IPS-18c (cell line): ENCODE measurements around the gene SEC24D.

Source experiments
- H3K4me3 ChIP-seq: 2 replicates; pipeline ENCODE4 v1.7.0; 2013; ENCODE audit warnings: low read depth, mild to moderate bottlenecking, low read length, moderate library complexity; ENCODE audit not compliant: insufficient read depth
- H3K9me3 ChIP-seq: one replicate; pipeline ENCODE4 v1.6.1; 2013; ENCODE audit warnings: mild to moderate bottlenecking, low read length, moderate library complexity; ENCODE audit not compliant: control insufficient read depth, insufficient read depth

The SEC24D gene

GRCh38 chr4:118848901-118849300 is 13.0 kb upstream of the SEC24D start:
- no peaks in the 10 kb centered on the region for H3K9me3 ChIP-seq
- no peak overlapping the region for H3K4me3 ChIP-seq

GRCh38 chr4:118848242-118848641 is 12.3 kb upstream of the SEC24D start:
- Histone ChIP-seq H3K4me3 (no peak overlapping the region), H3K9me3 (no peaks in the 10 kb centered on the region)

GRCh38 chr4:118846979-118847378 is 11.1 kb upstream of the SEC24D start:
- H3K9me3 ChIP-seq: no peaks in the 10 kb centered on the region
- no peak overlapping the region for H3K4me3 ChIP-seq

- H3K4me3 ChIP-seq: no peak overlapping the region
- H3K9me3 ChIP-seq: no peaks in the 10 kb centered on the region
Observed at GRCh38 chr4:118845552-118846050, 9.7 kb upstream of the SEC24D start.

- Histone ChIP-seq H3K9me3 (no peaks in the 10 kb centered on the region), H3K4me3 (no peak overlapping the region)
Observed at GRCh38 chr4:118843237-118843636, 7.3 kb upstream of the SEC24D start.

GRCh38 chr4:118842055-118842454 is 6.1 kb upstream of the SEC24D start:
- H3K4me3 ChIP-seq: no peak overlapping the region
- H3K9me3 ChIP-seq: no peaks in the 10 kb centered on the region

- Histone ChIP-seq H3K9me3 (no peaks in the 10 kb centered on the region), H3K4me3 (no peak overlapping the region)
Observed at GRCh38 chr4:118839221-118839927, 3.4 kb upstream of the SEC24D start.

GRCh38 chr4:118837121-118837507 is 1.2 kb upstream of the SEC24D start:
- Histone ChIP-seq H3K9me3 (no peaks in the 10 kb centered on the region), H3K4me3 (no peak overlapping the region)

- Histone ChIP-seq H3K4me3 (peak overlapping the region; percentile 85), H3K9me3 (no peaks in the 10 kb centered on the region)
Observed at GRCh38 chr4:118836301-118837120, 585 bp upstream of the SEC24D start.

GRCh38 chr4:118834960-118835569 is 861 bp downstream of the SEC24D start:
- H3K9me3 ChIP-seq: no peaks in the 10 kb centered on the region
- peak overlapping the region; percentile 85 for H3K4me3 ChIP-seq

GRCh38 chr4:118834070-118834469 is 1.9 kb downstream of the SEC24D start:
- Histone ChIP-seq H3K9me3 (no peaks in the 10 kb centered on the region), H3K4me3 (no peak overlapping the region)

GRCh38 chr4:118833192-118833820 is 2.6 kb downstream of the SEC24D start:
- no peaks in the 10 kb centered on the region for H3K9me3 ChIP-seq
- no peak overlapping the region for H3K4me3 ChIP-seq

- Histone ChIP-seq H3K9me3 (no peaks in the 10 kb centered on the region), H3K4me3 (no peak overlapping the region)
Observed at GRCh38 chr4:118829107-118829506, 6.8 kb downstream of the SEC24D start.

GRCh38 chr4:118826723-118827444 is 9.0 kb downstream of the SEC24D start:
- Histone ChIP-seq H3K9me3 (no peaks in the 10 kb centered on the region), H3K4me3 (no peak overlapping the region)

GRCh38 chr4:118825799-118826198 is 10.1 kb downstream of the SEC24D start:
- Histone ChIP-seq H3K4me3 (no peak overlapping the region), H3K9me3 (no peaks in the 10 kb centered on the region)

- no peaks in the 10 kb centered on the region for H3K9me3 ChIP-seq
Observed at GRCh38 chr4:118824141-118824540, 11.8 kb downstream of the SEC24D start.

GRCh38 chr4:118823471-118823870 is 12.5 kb downstream of the SEC24D start:
- Histone ChIP-seq H3K9me3 (no peaks in the 10 kb centered on the region), H3K4me3 (no peak overlapping the region)

More at GRCh38 chr4:118824141-118824540, 11.8 kb downstream of the SEC24D start:
- no peak overlapping the region for H3K4me3 ChIP-seq
